NCI-H2107 treated with DMSO at 0.1 percent for 48 hours (cell line): ENCODE results near the gene RELT.

Source experiments
- DNase-seq: peaks from one replicate; lab custom pipeline; 2025; ENCODE audit not compliant: unreplicated experiment; lab: John Stamatoyannopoulos, UW

The RELT gene

GRCh38 chr11:73372375-73372993, 3.7 kb upstream of the RELT start:
- DNase-seq: no peak

- DNase-seq: peak; percentile 41
Measured at GRCh38 chr11:73374151-73374550, 2.0 kb upstream of the RELT start.

- DNase-seq: no peak
Measured at GRCh38 chr11:73375830-73376159, 404 bp upstream of the RELT start.

GRCh38 chr11:73376803-73377629, 817 bp downstream of the RELT start:
- no peak for DNase-seq

GRCh38 chr11:73379189-73379880, 3.1 kb downstream of the RELT start:
- DNase-seq: no peak

- DNase-seq: no peak
Measured at GRCh38 chr11:73380331-73380730, 4.1 kb downstream of the RELT start.

- DNase-seq: no peak
Measured at GRCh38 chr11:73380897-73381410, 4.8 kb downstream of the RELT start.

- DNase-seq: no peak
Measured at GRCh38 chr11:73381589-73381988, 5.4 kb downstream of the RELT start.

- DNase-seq: no peak
Measured at GRCh38 chr11:73382183-73382582, 6.0 kb downstream of the RELT start.

- DNase-seq: no peak
Measured at GRCh38 chr11:73382747-73383146, 6.5 kb downstream of the RELT start.

GRCh38 chr11:73383249-73384124, 7.3 kb downstream of the RELT start:
- DNase-seq: peak; percentile 35

- no peak for DNase-seq
Measured at GRCh38 chr11:73384125-73384441, 7.9 kb downstream of the RELT start.

- no peak for DNase-seq
Measured at GRCh38 chr11:73384531-73384871, 8.3 kb downstream of the RELT start.

GRCh38 chr11:73384872-73385689, 8.9 kb downstream of the RELT start:
- DNase-seq: no peak

GRCh38 chr11:73386016-73386415, 9.8 kb downstream of the RELT start:
- DNase-seq: no peak

GRCh38 chr11:73386546-73386945, 10.3 kb downstream of the RELT start:
- no peak for DNase-seq

- DNase-seq: no peak
Measured at GRCh38 chr11:73387594-73388264, 11.5 kb downstream of the RELT start.

- DNase-seq: no peak
Measured at GRCh38 chr11:73388265-73389133, 12.3 kb downstream of the RELT start.

- no peak for DNase-seq
Measured at GRCh38 chr11:73389134-73389525, 12.9 kb downstream of the RELT start.
